Neuronal stem cell (in vitro differentiated cells): Measurements from ENCODE around the gene ABCC4.

ENCODE experiments used
- DNase-seq: peaks from one replicate; pipeline ENCODE4 v3.0.0-alpha.2; 2013; ENCODE audit warnings: low spot score
- H2AFZ ChIP-seq: one replicate; pipeline ENCODE4 v1.6.1; 2013; ENCODE audit warnings: mild to moderate bottlenecking, low read length, inconsistent platforms
- H2AK5ac ChIP-seq: 2 replicates; pipeline ENCODE4 v1.6.1; 2013; ENCODE audit warnings: low read depth, mild to moderate bottlenecking, inconsistent platforms, low read length, moderate library complexity, mixed read lengths
- H2BK120ac ChIP-seq: 2 replicates; pipeline ENCODE4 v1.6.1; 2013; ENCODE audit warnings: low read depth, mild to moderate bottlenecking, inconsistent platforms, low read length, moderate library complexity, mixed read lengths
- H2BK12ac ChIP-seq: one replicate; pipeline ENCODE4 v1.6.1; 2013; ENCODE audit warnings: low read length, inconsistent platforms
- H2BK15ac ChIP-seq: 2 replicates; pipeline ENCODE4 v1.6.1; 2013; ENCODE audit warnings: mild to moderate bottlenecking, low read length, inconsistent platforms, mixed read lengths
- H2BK5ac ChIP-seq: one replicate; pipeline ENCODE4 v1.6.1; 2013; ENCODE audit warnings: inconsistent platforms, mild to moderate bottlenecking, low read length, moderate library complexity
- H3K14ac ChIP-seq: one replicate; pipeline ENCODE4 v1.6.1; 2013; ENCODE audit warnings: low read length, inconsistent platforms
- H3K18ac ChIP-seq: 2 replicates; pipeline ENCODE4 v1.6.1; 2013; ENCODE audit warnings: low read length, inconsistent platforms
- H3K23ac ChIP-seq: 2 replicates; pipeline ENCODE4 v1.6.1; 2013; ENCODE audit warnings: low read depth, mild to moderate bottlenecking, mixed read lengths, low read length, inconsistent platforms; ENCODE audit not compliant: poor library complexity
- H3K27ac ChIP-seq: replicated peaks from 3 replicates; pipeline ENCODE4 v1.5.1; 2013; ENCODE audit warnings: low read length, inconsistent platforms
- H3K27me3 ChIP-seq, 3 experiments: 2 replicates each; pipeline ENCODE4 v1.6.1; 2013; ENCODE audit warnings: low read length in 3 of 3, mild to moderate bottlenecking in 2 of 3, inconsistent platforms in 1 of 3, low read depth in 1 of 3, mixed read lengths in 1 of 3, moderate library complexity in 1 of 3; ENCODE audit not compliant: control insufficient read depth in 3 of 3, insufficient read depth in 3 of 3
- H3K36me3 ChIP-seq, 2 donors: replicated peaks in 1 of 2; 2 replicates each; pipeline ENCODE4 v1.6.1; 2013; ENCODE audit warnings: low read length in 2 of 2; ENCODE audit not compliant: control insufficient read depth in 2 of 2, insufficient read depth in 2 of 2
- H3K4ac ChIP-seq: 2 replicates; pipeline ENCODE4 v1.6.1; 2013; ENCODE audit warnings: inconsistent platforms, mild to moderate bottlenecking, low read length, moderate library complexity
- H3K4me1 ChIP-seq, 2 donors: 1 replicate in 1 of 2; 2 replicates in 1 of 2; pipeline ENCODE4 v1.6.1; 2013; ENCODE audit warnings: low read length in 2 of 2, low read depth in 1 of 2; ENCODE audit not compliant: control insufficient read depth in 2 of 2, insufficient read depth in 1 of 2
- H3K4me2 ChIP-seq: one replicate; pipeline ENCODE4 v1.6.1; 2013; ENCODE audit warnings: mild to moderate bottlenecking, low read length, inconsistent platforms; ENCODE audit not compliant: insufficient read depth, poor library complexity, severe bottlenecking
- H3K4me3 ChIP-seq, 2 donors: 2 replicates each; pipeline ENCODE4 v1.5.1; 2013; ENCODE audit warnings: low read length in 2 of 2, mild to moderate bottlenecking in 2 of 2, inconsistent platforms in 1 of 2, moderate library complexity in 1 of 2
- H3K79me1 ChIP-seq: one replicate; pipeline ENCODE4 v1.6.1; 2013; ENCODE audit warnings: low read depth, mild to moderate bottlenecking, inconsistent platforms, low read length, moderate library complexity
- H3K9ac ChIP-seq: one replicate; pipeline ENCODE4 v1.6.1; 2013; ENCODE audit warnings: mild to moderate bottlenecking, low read depth, low read length, inconsistent platforms; ENCODE audit not compliant: poor library complexity
- H3K9me3 ChIP-seq, 2 donors: replicated peaks in 1 of 2; 2 replicates each; pipeline versions ENCODE3 to v1.6.1; 2013; ENCODE audit warnings: low read length in 2 of 2, mild to moderate bottlenecking in 2 of 2, inconsistent platforms in 1 of 2, low read depth in 1 of 2, mixed read lengths in 1 of 2, moderate library complexity in 1 of 2; ENCODE audit not compliant: control insufficient read depth in 2 of 2, insufficient read depth in 1 of 2
- H4K8ac ChIP-seq: one replicate; pipeline ENCODE4 v1.6.1; 2013; ENCODE audit warnings: low read depth, mild to moderate bottlenecking, inconsistent platforms, low read length, moderate library complexity
- H4K91ac ChIP-seq: one replicate; pipeline ENCODE4 v1.6.1; 2013; ENCODE audit warnings: low read length, low read depth, mild to moderate bottlenecking, inconsistent platforms; ENCODE audit not compliant: poor library complexity
- WGBS, 2 donors: extraction: QIAGEN DNeasy Blood & Tissue Kit; methylation state at CpG; one replicate each; pipeline ENCODE4 v1.1.7; 2013; ENCODE audit warnings: missing lambda C conversion rate in 2 of 2, mixed read lengths in 1 of 2; ENCODE audit not compliant: insufficient read length in 2 of 2, insufficient replicate concordance in 1 of 2; ENCODE audit errors: extremely low coverage in 2 of 2; 5-methylcytosine and 5-hydroxymethylcytosine counted together

Gene ABCC4

GRCh38 chr13:95025116-95025515 is 276.1 kb downstream of the ABCC4 start:
- no peak overlapping the region for H3K14ac ChIP-seq
- no peak overlapping the region for H3K27ac ChIP-seq
- H3K4ac ChIP-seq = no peak overlapping the region
- H2BK120ac ChIP-seq = no peak overlapping the region
- no peak overlapping the region for H3K4me2 ChIP-seq
- no peak overlapping the region for H2BK5ac ChIP-seq
- H3K23ac ChIP-seq = no peak overlapping the region
- H4K8ac ChIP-seq = no peak overlapping the region
- H3K18ac ChIP-seq = no peak overlapping the region
- no peak overlapping the region for H2AK5ac ChIP-seq
- H2BK12ac ChIP-seq = no peak overlapping the region
- DNase-seq = no peak
- H3K27me3 ChIP-seq = no peaks in the 10 kb centered on the region
- H3K4me3 ChIP-seq = no peak overlapping the region
- H3K4me1 ChIP-seq = peaks cover 7 to 8% of the 10 kb centered on the region in 2 donors
- no peaks in the 10 kb centered on the region for H3K36me3 ChIP-seq
- no peaks in the 10 kb centered on the region for H3K79me1 ChIP-seq
- H3K9me3 ChIP-seq = no peaks in the 10 kb centered on the region
- H2AFZ ChIP-seq = no peak overlapping the region
- H3K9ac ChIP-seq = no peak overlapping the region
- no peak overlapping the region for H2BK15ac ChIP-seq
- WGBS, 2 donors = no CpG with 5 or more reads among the region's 1 CpG
- H4K91ac ChIP-seq = no peak overlapping the region

- no peak overlapping the region for H3K4ac ChIP-seq
- H3K79me1 ChIP-seq = no peaks in the 10 kb centered on the region
- no peak overlapping the region for H3K9ac ChIP-seq
- no peak for DNase-seq
- H2AK5ac ChIP-seq = no peak overlapping the region
- H3K4me1 ChIP-seq = peaks cover 7 to 8% of the 10 kb centered on the region in 2 donors
- H2BK5ac ChIP-seq = no peak overlapping the region
- H2BK120ac ChIP-seq = no peak overlapping the region
- no peak overlapping the region for H3K14ac ChIP-seq
- no CpG with 5 or more reads among the region's 4 CpGs for WGBS, 2 donors
- H3K9me3 ChIP-seq = no peaks in the 10 kb centered on the region
- no peak overlapping the region for H3K27ac ChIP-seq
- H4K91ac ChIP-seq = no peak overlapping the region
- no peak overlapping the region for H3K18ac ChIP-seq
- no peak overlapping the region for H3K23ac ChIP-seq
- H3K4me2 ChIP-seq = no peak overlapping the region
- no peak overlapping the region for H4K8ac ChIP-seq
- no peak overlapping the region for H2AFZ ChIP-seq
- no peak overlapping the region for H2BK15ac ChIP-seq
- no peak overlapping the region for H2BK12ac ChIP-seq
- no peaks in the 10 kb centered on the region for H3K36me3 ChIP-seq
- H3K4me3 ChIP-seq = no peak overlapping the region
- no peaks in the 10 kb centered on the region for H3K27me3 ChIP-seq
These were observed 277.8 kb downstream of the ABCC4 start for GRCh38 chr13:95023405-95023804.

GRCh38 chr13:95020298-95020987 is 280.8 kb downstream of the ABCC4 start:
- H2AK5ac ChIP-seq = no peak overlapping the region
- H2BK120ac ChIP-seq = no peak overlapping the region
- H2BK15ac ChIP-seq = no peak overlapping the region
- no peak overlapping the region for H3K4me2 ChIP-seq
- H3K9me3 ChIP-seq = no peaks in the 10 kb centered on the region
- H3K27ac ChIP-seq = no peak overlapping the region
- no CpG with 5 or more reads among the region's 6 CpGs for WGBS, 2 donors
- no peak overlapping the region for H4K91ac ChIP-seq
- no peak overlapping the region for H3K4ac ChIP-seq
- no peak overlapping the region for H3K23ac ChIP-seq
- no peak overlapping the region for H2BK12ac ChIP-seq
- no peak overlapping the region for H2BK5ac ChIP-seq
- H3K9ac ChIP-seq = no peak overlapping the region
- H3K27me3 ChIP-seq = no peaks in the 10 kb centered on the region
- H3K18ac ChIP-seq = no peak overlapping the region
- no peak overlapping the region for H3K14ac ChIP-seq
- no peaks in the 10 kb centered on the region for H3K36me3 ChIP-seq
- H4K8ac ChIP-seq = no peak overlapping the region
- H3K79me1 ChIP-seq = no peaks in the 10 kb centered on the region
- DNase-seq = no peak
- H3K4me1 ChIP-seq = peaks cover 7 to 8% of the 10 kb centered on the region in 2 donors
- no peak overlapping the region for H3K4me3 ChIP-seq
- H2AFZ ChIP-seq = no peak overlapping the region

GRCh38 chr13:95019886-95020285 is 281.4 kb downstream of the ABCC4 start:
- Histone ChIP-seq H3K79me1 (no peaks in the 10 kb centered on the region), H3K9me3 (no peaks in the 10 kb centered on the region), H3K9ac (no peak overlapping the region), H3K27ac (no peak overlapping the region), H2BK5ac (no peak overlapping the region), H2AFZ (no peak overlapping the region), H3K18ac (no peak overlapping the region), H3K4ac (no peak overlapping the region), H4K91ac (no peak overlapping the region), H4K8ac (no peak overlapping the region), H3K36me3 (no peaks in the 10 kb centered on the region), H3K4me1 (peaks cover 7 to 8% of the 10 kb centered on the region in 2 donors), H3K4me2 (no peak overlapping the region), H2BK15ac (no peak overlapping the region), H2BK12ac (no peak overlapping the region), H3K4me3 (no peak overlapping the region), H3K14ac (no peak overlapping the region), H3K27me3 (no peaks in the 10 kb centered on the region), H2AK5ac (no peak overlapping the region), H3K23ac (no peak overlapping the region), H2BK120ac (no peak overlapping the region)
- WGBS, 2 donors = no CpG with 5 or more reads among the region's 7 CpGs
- no peak for DNase-seq
